HEK293 (cell line): ENCODE measurements around the gene RAB11FIP3.

Experiments used
- CTCF ChIA-PET: fragments of 350-600 bp; formaldehyde crosslinking; extraction: SDS; loops from one replicate; lab custom pipeline; 2021; ENCODE audit warnings: antibody characterized with exemption; lab: Yijun Ruan, JAX
- POLR2A ChIA-PET: fragments of 300-600 bp; formaldehyde crosslinking; extraction: SDS; loops from one replicate; lab custom pipeline; 2020; ENCODE audit warnings: antibody characterized with exemption, inconsistent platforms; lab: Yijun Ruan, JAX
- H3K27ac ChIP-seq: fragments of 200-500 bp; sonication (Bioruptor generic); 2 replicates; pipeline ENCODE4 v1.5.1; 2014; ENCODE audit warnings: low read depth, low read length, control low read depth, inconsistent platforms; ENCODE audit errors: extremely low read depth
- H3K36me3 ChIP-seq, 2 experiments: fragments of 200-500 bp in 1 of 2; sonication (Bioruptor generic) in 1 of 2; 1 replicate in 1 of 2; 2 replicates in 1 of 2; pipeline ENCODE4 v1.5.1; 2014 to 2017; ENCODE audit warnings: inconsistent platforms in 2 of 2, low read length in 2 of 2; ENCODE audit not compliant: control insufficient read depth in 2 of 2, insufficient read depth in 1 of 2
- H3K4me1 ChIP-seq: fragments of 200-500 bp; sonication (Bioruptor generic); 2 replicates; pipeline ENCODE4 v1.5.1; 2014; ENCODE audit warnings: mild to moderate bottlenecking, low read length, inconsistent platforms; ENCODE audit not compliant: control insufficient read depth, insufficient read depth
- H3K4me3 ChIP-seq: 2 replicates; pipeline ENCODE4 v1.5.1; 2011; ENCODE audit warnings: low read depth, mild to moderate bottlenecking, control low read depth, low read length, moderate library complexity
- H3K9me3 ChIP-seq: fragments of 200-500 bp; sonication (Bioruptor generic); 2 replicates; pipeline ENCODE4 v1.5.1; 2014; ENCODE audit warnings: low read depth, low read length, inconsistent platforms; ENCODE audit not compliant: control insufficient read depth, insufficient read depth
- EGR2 ChIP-seq: fragments of 450-650 bp; formaldehyde crosslinking; IDR thresholded peaks from 2 replicates; pipeline ENCODE4 v1.5.1; 2016; ENCODE audit warnings: low read depth, missing biosample characterization, missing genetic modification characterization
- GFI1B ChIP-seq: fragments of 450-650 bp; formaldehyde crosslinking; IDR thresholded peaks from 2 replicates; pipeline ENCODE4 v1.5.1; 2016; ENCODE audit warnings: missing biosample characterization, missing genetic modification characterization
- HOXA7 ChIP-seq: sonication (generic); formaldehyde crosslinking; IDR thresholded peaks from 2 replicates; pipeline ENCODE4 v1.8.1; 2022; ENCODE audit warnings: missing genetic modification reagents, borderline replicate concordance
- SCRT2 ChIP-seq: fragments of 450-650 bp; formaldehyde crosslinking; IDR thresholded peaks from 2 replicates; pipeline ENCODE4 v1.5.1; 2016; ENCODE audit warnings: missing biosample characterization, missing genetic modification characterization
- ZBTB21 ChIP-seq: fragments of 450-650 bp; formaldehyde crosslinking; IDR thresholded peaks from 2 replicates; pipeline ENCODE4 v1.5.1; 2017; ENCODE audit warnings: missing biosample characterization, missing genetic modification characterization
- ZFHX2 ChIP-seq: fragments of 450-650 bp; formaldehyde crosslinking; conservative IDR thresholded peaks from 2 replicates; pipeline ENCODE4 v1.5.1; 2016; ENCODE audit warnings: missing biosample characterization, missing genetic modification characterization
- ZNF26 ChIP-seq: fragments of 450-650 bp; formaldehyde crosslinking; IDR thresholded peaks from 2 replicates; pipeline ENCODE4 v1.5.1; 2016; ENCODE audit warnings: missing biosample characterization, missing genetic modification characterization
- ZNF600 ChIP-seq: fragments of 450-650 bp; formaldehyde crosslinking; IDR thresholded peaks from 2 replicates; pipeline ENCODE4 v1.5.1; 2016; ENCODE audit warnings: missing biosample characterization, missing genetic modification characterization
- ZNF645 ChIP-seq: fragments of 450-650 bp; formaldehyde crosslinking; IDR thresholded peaks from 2 replicates; pipeline ENCODE4; 2016; ENCODE audit warnings: missing biosample characterization, missing genetic modification characterization
- TF ChIP-seq, protein P1 (sequence below): fragments of 450-650 bp; formaldehyde crosslinking; IDR thresholded peaks from 2 replicates; pipeline ENCODE4 v1.5.1; 2016; ENCODE audit warnings: missing biosample characterization, missing genetic modification characterization, borderline replicate concordance
- TF ChIP-seq, protein P2 (sequence below): fragments of 450-650 bp; formaldehyde crosslinking; IDR thresholded peaks from 2 replicates; pipeline ENCODE4 v1.5.1; 2016; ENCODE audit warnings: missing biosample characterization, missing genetic modification characterization
- TF ChIP-seq, protein P3 (sequence below): fragments of 450-650 bp; formaldehyde crosslinking; IDR thresholded peaks from 2 replicates; pipeline ENCODE4 v1.5.1; 2016; ENCODE audit warnings: missing biosample characterization, missing genetic modification characterization

RAB11FIP3 gene

DNA sequence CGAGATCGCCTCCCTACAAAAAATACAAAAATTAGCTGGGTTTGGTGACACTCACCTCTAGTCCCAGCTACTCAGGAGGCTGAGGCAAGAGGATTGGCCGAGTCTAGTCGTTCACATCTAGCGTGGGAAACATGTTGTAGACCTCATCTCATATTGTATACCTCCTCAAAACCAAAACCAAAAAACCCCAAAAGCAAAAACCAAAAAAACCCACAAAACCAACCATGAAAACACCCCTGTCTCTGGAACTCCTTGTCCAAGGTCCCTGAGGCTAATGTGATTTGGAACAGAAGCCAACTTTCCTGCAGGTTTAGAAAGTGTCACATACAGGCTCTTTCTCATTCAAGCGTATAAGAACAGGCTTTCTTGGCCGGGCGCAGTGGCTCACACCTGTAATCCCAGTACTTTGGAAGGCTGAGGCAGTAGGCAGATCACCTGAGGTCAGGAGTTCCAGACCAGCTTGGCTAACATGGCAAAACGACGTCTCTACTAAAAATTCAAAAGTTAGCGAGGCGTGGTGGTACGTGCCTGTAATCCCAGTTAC is 29.0 kb downstream of the RAB11FIP3 start:
- Histone ChIP-seq H3K36me3 (no peaks in the 10 kb centered on the region; a peak in 1 of 3 replicates), H3K4me1 (peaks cover 22% of the 10 kb centered on the region), H3K4me3 (no peak overlapping the region), H3K9me3 (no peaks in the 10 kb centered on the region), H3K27ac (no peak overlapping the region)
- POLR2A ChIA-PET = no interaction called here
- no peak for TF ChIP-seq ZNF26 (tag by site-specific recombination)
- peak; percentile 28; the same call in 1 of the 2 replicates for TF ChIP-seq ZNF600 (tag by site-specific recombination)
- TF ChIP-seq, protein P1, sequence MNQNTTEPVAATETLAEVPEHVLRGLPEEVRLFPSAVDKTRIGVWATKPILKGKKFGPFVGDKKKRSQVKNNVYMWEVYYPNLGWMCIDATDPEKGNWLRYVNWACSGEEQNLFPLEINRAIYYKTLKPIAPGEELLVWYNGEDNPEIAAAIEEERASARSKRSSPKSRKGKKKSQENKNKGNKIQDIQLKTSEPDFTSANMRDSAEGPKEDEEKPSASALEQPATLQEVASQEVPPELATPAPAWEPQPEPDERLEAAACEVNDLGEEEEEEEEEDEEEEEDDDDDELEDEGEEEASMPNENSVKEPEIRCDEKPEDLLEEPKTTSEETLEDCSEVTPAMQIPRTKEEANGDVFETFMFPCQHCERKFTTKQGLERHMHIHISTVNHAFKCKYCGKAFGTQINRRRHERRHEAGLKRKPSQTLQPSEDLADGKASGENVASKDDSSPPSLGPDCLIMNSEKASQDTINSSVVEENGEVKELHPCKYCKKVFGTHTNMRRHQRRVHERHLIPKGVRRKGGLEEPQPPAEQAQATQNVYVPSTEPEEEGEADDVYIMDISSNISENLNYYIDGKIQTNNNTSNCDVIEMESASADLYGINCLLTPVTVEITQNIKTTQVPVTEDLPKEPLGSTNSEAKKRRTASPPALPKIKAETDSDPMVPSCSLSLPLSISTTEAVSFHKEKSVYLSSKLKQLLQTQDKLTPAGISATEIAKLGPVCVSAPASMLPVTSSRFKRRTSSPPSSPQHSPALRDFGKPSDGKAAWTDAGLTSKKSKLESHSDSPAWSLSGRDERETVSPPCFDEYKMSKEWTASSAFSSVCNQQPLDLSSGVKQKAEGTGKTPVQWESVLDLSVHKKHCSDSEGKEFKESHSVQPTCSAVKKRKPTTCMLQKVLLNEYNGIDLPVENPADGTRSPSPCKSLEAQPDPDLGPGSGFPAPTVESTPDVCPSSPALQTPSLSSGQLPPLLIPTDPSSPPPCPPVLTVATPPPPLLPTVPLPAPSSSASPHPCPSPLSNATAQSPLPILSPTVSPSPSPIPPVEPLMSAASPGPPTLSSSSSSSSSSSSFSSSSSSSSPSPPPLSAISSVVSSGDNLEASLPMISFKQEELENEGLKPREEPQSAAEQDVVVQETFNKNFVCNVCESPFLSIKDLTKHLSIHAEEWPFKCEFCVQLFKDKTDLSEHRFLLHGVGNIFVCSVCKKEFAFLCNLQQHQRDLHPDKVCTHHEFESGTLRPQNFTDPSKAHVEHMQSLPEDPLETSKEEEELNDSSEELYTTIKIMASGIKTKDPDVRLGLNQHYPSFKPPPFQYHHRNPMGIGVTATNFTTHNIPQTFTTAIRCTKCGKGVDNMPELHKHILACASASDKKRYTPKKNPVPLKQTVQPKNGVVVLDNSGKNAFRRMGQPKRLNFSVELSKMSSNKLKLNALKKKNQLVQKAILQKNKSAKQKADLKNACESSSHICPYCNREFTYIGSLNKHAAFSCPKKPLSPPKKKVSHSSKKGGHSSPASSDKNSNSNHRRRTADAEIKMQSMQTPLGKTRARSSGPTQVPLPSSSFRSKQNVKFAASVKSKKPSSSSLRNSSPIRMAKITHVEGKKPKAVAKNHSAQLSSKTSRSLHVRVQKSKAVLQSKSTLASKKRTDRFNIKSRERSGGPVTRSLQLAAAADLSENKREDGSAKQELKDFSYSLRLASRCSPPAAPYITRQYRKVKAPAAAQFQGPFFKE (tag by site-specific recombination) = no peak
- TF ChIP-seq ZBTB21 (tag by site-specific recombination) = no peak
- TF ChIP-seq ZNF645 (tag by site-specific recombination) = no peak
- TF ChIP-seq, protein P2, sequence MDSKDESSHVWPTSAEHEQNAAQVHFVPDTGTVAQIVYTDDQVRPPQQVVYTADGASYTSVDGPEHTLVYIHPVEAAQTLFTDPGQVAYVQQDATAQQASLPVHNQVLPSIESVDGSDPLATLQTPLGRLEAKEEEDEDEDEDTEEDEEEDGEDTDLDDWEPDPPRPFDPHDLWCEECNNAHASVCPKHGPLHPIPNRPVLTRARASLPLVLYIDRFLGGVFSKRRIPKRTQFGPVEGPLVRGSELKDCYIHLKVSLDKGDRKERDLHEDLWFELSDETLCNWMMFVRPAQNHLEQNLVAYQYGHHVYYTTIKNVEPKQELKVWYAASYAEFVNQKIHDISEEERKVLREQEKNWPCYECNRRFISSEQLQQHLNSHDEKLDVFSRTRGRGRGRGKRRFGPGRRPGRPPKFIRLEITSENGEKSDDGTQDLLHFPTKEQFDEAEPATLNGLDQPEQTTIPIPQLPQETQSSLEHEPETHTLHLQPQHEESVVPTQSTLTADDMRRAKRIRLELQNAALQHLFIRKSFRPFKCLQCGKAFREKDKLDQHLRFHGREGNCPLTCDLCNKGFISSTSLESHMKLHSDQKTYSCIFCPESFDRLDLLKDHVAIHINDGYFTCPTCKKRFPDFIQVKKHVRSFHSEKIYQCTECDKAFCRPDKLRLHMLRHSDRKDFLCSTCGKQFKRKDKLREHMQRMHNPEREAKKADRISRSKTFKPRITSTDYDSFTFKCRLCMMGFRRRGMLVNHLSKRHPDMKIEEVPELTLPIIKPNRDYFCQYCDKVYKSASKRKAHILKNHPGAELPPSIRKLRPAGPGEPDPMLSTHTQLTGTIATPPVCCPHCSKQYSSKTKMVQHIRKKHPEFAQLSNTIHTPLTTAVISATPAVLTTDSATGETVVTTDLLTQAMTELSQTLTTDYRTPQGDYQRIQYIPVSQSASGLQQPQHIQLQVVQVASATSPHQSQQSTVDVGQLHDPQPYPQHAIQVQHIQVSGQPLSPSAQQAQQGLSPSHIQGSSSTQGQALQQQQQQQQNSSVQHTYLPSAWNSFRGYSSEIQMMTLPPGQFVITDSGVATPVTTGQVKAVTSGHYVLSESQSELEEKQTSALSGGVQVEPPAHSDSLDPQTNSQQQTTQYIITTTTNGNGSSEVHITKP = peak; percentile 69
- CTCF ChIA-PET = interaction anchor here (0.6 kb wide), 1 partner anchor 283 kb away, joined by 3 read pairs; no protein-coding TSS in a partner anchor

DNA sequence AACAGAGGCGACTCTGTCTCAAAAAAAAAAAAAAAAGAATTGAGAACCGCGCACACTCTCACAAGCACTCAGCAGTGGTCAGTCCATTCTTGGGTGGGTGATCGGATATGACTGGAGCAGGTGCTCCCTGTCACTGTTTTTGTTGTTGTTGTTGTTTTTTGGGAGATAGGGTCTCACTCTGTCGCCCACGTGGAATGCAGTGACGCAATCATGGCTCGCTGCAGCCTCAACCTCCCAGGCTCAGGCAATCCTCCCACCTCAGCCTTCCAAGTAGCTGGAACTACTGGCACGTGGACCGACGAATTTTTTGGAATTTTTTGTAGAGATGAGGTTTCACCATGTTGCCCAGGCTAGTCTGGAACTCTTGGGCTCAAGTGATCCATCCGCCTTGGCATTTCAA is 30.0 kb downstream of the RAB11FIP3 start:
- no peak overlapping the region for H3K27ac ChIP-seq
- TF ChIP-seq EGR2 = peak; percentile 13; the same call in 1 of the 2 replicates
- TF ChIP-seq, protein P3, sequence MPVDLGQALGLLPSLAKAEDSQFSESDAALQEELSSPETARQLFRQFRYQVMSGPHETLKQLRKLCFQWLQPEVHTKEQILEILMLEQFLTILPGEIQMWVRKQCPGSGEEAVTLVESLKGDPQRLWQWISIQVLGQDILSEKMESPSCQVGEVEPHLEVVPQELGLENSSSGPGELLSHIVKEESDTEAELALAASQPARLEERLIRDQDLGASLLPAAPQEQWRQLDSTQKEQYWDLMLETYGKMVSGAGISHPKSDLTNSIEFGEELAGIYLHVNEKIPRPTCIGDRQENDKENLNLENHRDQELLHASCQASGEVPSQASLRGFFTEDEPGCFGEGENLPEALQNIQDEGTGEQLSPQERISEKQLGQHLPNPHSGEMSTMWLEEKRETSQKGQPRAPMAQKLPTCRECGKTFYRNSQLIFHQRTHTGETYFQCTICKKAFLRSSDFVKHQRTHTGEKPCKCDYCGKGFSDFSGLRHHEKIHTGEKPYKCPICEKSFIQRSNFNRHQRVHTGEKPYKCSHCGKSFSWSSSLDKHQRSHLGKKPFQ (tag by site-specific recombination) = 0 out of 2 replicates have a peak, but pooled peaks have one; percentile 2
- 0 out of 2 replicates have a peak, but pooled peaks have one; percentile 29 for TF ChIP-seq ZFHX2
- no peak for TF ChIP-seq GFI1B (tag by site-specific recombination)
- no peak for TF ChIP-seq HOXA7 (CRISPR knock-in tag)
- TF ChIP-seq SCRT2 = no peak
- no peak overlapping the region for H3K4me3 ChIP-seq
- H3K4me1 ChIP-seq = peaks cover 17% of the 10 kb centered on the region
- CTCF ChIA-PET = no interaction called here
- POLR2A ChIA-PET = no interaction called here
- no peaks in the 10 kb centered on the region; a peak in 1 of 3 replicates for H3K36me3 ChIP-seq
- H3K9me3 ChIP-seq = no peaks in the 10 kb centered on the region
